H1 (cell line): ENCODE measurements around the gene EML4. TPM values are rescaled to one million over a fixed set of nuclear protein-coding genes. Genes with fewer than 3 reads are reported as not detected.

ENCODE experiments used
- CTCF ChIA-PET: fragments of 300-600 bp; sonication (Branson Sonifier 250); formaldehyde crosslinking; loops from one replicate; lab custom pipeline; 2021; ENCODE audit not compliant: partially characterized antibody; lab: Charles Lee
- POLR2A ChIA-PET: fragments of 300-600 bp; sonication (Branson Sonifier 250); formaldehyde crosslinking; loops from one replicate; lab custom pipeline; 2021; ENCODE audit warnings: inconsistent platforms; ENCODE audit not compliant: partially characterized antibody; lab: Charles Lee
- DNase-seq, 2 experiments: peaks; one replicate each; pipeline versions ENCODE4 v3.0.0 to v3.0.0-alpha.2; 2010 to 2022; ENCODE audit warnings: low spot score in 2 of 2, low read depth in 1 of 2, mixed read lengths in 1 of 2
- FAIRE-seq: peaks from 2 replicates; lab custom pipeline; 2011; peaks lifted over from hg19 to GRCh38; lab: Jason Lieb, UNC
- H2AFZ ChIP-seq: 2 replicates; pipeline ENCODE4 v1.8.1; 2012; ENCODE audit warnings: low read length, inconsistent platforms
- H2AK5ac ChIP-seq: 2 replicates; pipeline ENCODE4 v1.6.1; 2013; ENCODE audit warnings: low read depth, low read length
- H2BK120ac ChIP-seq: replicated peaks from 2 replicates; pipeline ENCODE3; 2013; ENCODE audit warnings: low read depth, low read length, inconsistent platforms
- H2BK12ac ChIP-seq: 2 replicates; pipeline ENCODE4 v1.6.1; 2013; ENCODE audit warnings: low read depth, low read length
- H2BK15ac ChIP-seq: 2 replicates; pipeline ENCODE4 v1.6.1; 2013; ENCODE audit warnings: low read length
- H2BK20ac ChIP-seq: 2 replicates; pipeline ENCODE4 v1.6.1; 2013; ENCODE audit warnings: low read length
- H2BK5ac ChIP-seq: 2 replicates; pipeline ENCODE4 v1.6.1; 2013; ENCODE audit warnings: low read depth, low read length
- H3K14ac ChIP-seq: 2 replicates; pipeline ENCODE4 v1.6.1; 2013; ENCODE audit warnings: inconsistent platforms; ENCODE audit not compliant: insufficient read length
- H3K18ac ChIP-seq: 2 replicates; pipeline ENCODE4 v1.6.1; 2013; ENCODE audit warnings: low read length; ENCODE audit errors: extremely low read depth
- H3K23ac ChIP-seq: 2 replicates; pipeline ENCODE4 v1.6.1; 2013; ENCODE audit warnings: inconsistent platforms; ENCODE audit not compliant: insufficient read length
- H3K23me2 ChIP-seq: 2 replicates; pipeline ENCODE4 v1.6.1; 2013; ENCODE audit warnings: low read depth, low read length
- H3K27ac ChIP-seq: 2 replicates; pipeline ENCODE4 v1.6.1; 2011; ENCODE audit warnings: low read depth, low read length, inconsistent platforms
- H3K27me3 ChIP-seq, 4 experiments: replicated peaks in 1 of 4; 1 replicate in 1 of 4; 2 replicates in 3 of 4; pipeline versions ENCODE4 v1.6.1 to v1.8.1; 2011 to 2013; ENCODE audit warnings: low read length in 3 of 4, mild to moderate bottlenecking in 3 of 4, inconsistent platforms in 2 of 4, mixed read lengths in 2 of 4, moderate library complexity in 1 of 4; ENCODE audit not compliant: control insufficient read depth in 3 of 4, insufficient read depth in 3 of 4; ENCODE audit errors: extremely low read depth in 1 of 4
- H3K36me3 ChIP-seq, 4 experiments: 2 replicates each; pipeline versions ENCODE4 v1.6.1 to v1.8.1; 2011 to 2013; ENCODE audit warnings: mild to moderate bottlenecking in 4 of 4, low read length in 3 of 4, moderate library complexity in 2 of 4, control low read depth in 1 of 4, inconsistent platforms in 1 of 4; ENCODE audit not compliant: insufficient read depth in 4 of 4, control insufficient read depth in 2 of 4
- H3K4ac ChIP-seq: replicated peaks from 2 replicates; pipeline ENCODE3; 2013; ENCODE audit warnings: low read length, low read depth, mixed read lengths, inconsistent platforms; ENCODE audit not compliant: insufficient read length
- H3K4me1 ChIP-seq, 4 experiments: replicated peaks in 1 of 4; 1 replicate in 1 of 4; 2 replicates in 3 of 4; pipeline versions ENCODE4 v1.6.1 to v1.8.1; 2011 to 2013; ENCODE audit warnings: low read length in 3 of 4, inconsistent platforms in 2 of 4, mixed read lengths in 1 of 4; ENCODE audit not compliant: insufficient read depth in 4 of 4, control insufficient read depth in 3 of 4
- H3K4me2 ChIP-seq, 2 experiments: 2 replicates each; pipeline versions ENCODE4 v1.6.1 to v1.8.1; 2011 to 2013; ENCODE audit warnings: low read depth in 2 of 2, low read length in 2 of 2, control low read depth in 1 of 2, inconsistent platforms in 1 of 2, mild to moderate bottlenecking in 1 of 2; ENCODE audit not compliant: insufficient read depth in 1 of 2
- H3K4me3 ChIP-seq, 4 experiments: fragments of 200-600, 300-600 bp in 1 of 4; sonication (generic), shearing (Covaris generic), sonication (Bioruptor Twin) in 1 of 4; 2 replicates each; pipeline versions ENCODE4 v1.5.1 to v1.8.1; 2011 to 2016; ENCODE audit warnings: low read length in 4 of 4, low read depth in 3 of 4, control low read depth in 2 of 4, inconsistent platforms in 2 of 4, mild to moderate bottlenecking in 2 of 4, mixed read lengths in 1 of 4, moderate library complexity in 1 of 4; ENCODE audit not compliant: insufficient read depth in 2 of 4; ENCODE audit errors: extremely low read depth in 1 of 4
- H3K56ac ChIP-seq: replicated peaks from 2 replicates; pipeline ENCODE3; 2013; ENCODE audit warnings: low read depth, mild to moderate bottlenecking, mixed read lengths, low read length, inconsistent platforms; ENCODE audit not compliant: insufficient read length
- H3K79me1 ChIP-seq: 2 replicates; pipeline ENCODE4 v1.6.1; 2013; ENCODE audit warnings: low read depth, low read length, control low read depth
- H3K79me2 ChIP-seq, 2 experiments: 2 replicates each; pipeline versions ENCODE4 v1.6.1 to v1.8.1; 2012 to 2013; ENCODE audit warnings: low read length in 2 of 2, mild to moderate bottlenecking in 2 of 2, inconsistent platforms in 1 of 2; ENCODE audit not compliant: insufficient read depth in 2 of 2, control insufficient read depth in 1 of 2
- H3K9ac ChIP-seq, 4 experiments: replicated peaks in 1 of 4; 1 replicate in 1 of 4; 2 replicates in 3 of 4; pipeline versions ENCODE4 v1.6.1 to v1.8.1; 2011 to 2013; ENCODE audit warnings: low read depth in 3 of 4, low read length in 3 of 4, control low read depth in 2 of 4, mild to moderate bottlenecking in 2 of 4, moderate library complexity in 2 of 4, inconsistent platforms in 1 of 4; ENCODE audit errors: extremely low read depth in 1 of 4
- H3K9me3 ChIP-seq, 2 experiments: 2 replicates each; pipeline versions ENCODE4 v1.6.1 to v1.8.1; 2012 to 2013; ENCODE audit warnings: mild to moderate bottlenecking in 2 of 2, moderate library complexity in 2 of 2, control low read depth in 1 of 2, inconsistent platforms in 1 of 2, low read depth in 1 of 2, low read length in 1 of 2, mixed read lengths in 1 of 2; ENCODE audit not compliant: insufficient read depth in 2 of 2
- H4K20me1 ChIP-seq, 2 experiments: replicated peaks in 1 of 2; 2 replicates each; pipeline versions ENCODE3 to v1.8.1; 2011 to 2013; ENCODE audit warnings: inconsistent platforms in 2 of 2, low read length in 2 of 2, mild to moderate bottlenecking in 1 of 2; ENCODE audit not compliant: insufficient read depth in 2 of 2, control insufficient read depth in 1 of 2
- H4K5ac ChIP-seq: 2 replicates; pipeline ENCODE4 v1.6.1; 2013; ENCODE audit warnings: low read length, low read depth, mixed read lengths, inconsistent platforms; ENCODE audit not compliant: insufficient read length
- H4K8ac ChIP-seq: 2 replicates; pipeline ENCODE4 v1.8.0; 2013; ENCODE audit warnings: mild to moderate bottlenecking, moderate library complexity, low read length, inconsistent platforms; ENCODE audit not compliant: insufficient read depth; ENCODE audit errors: extremely low read depth
- H4K91ac ChIP-seq: replicated peaks from 2 replicates; pipeline ENCODE3; 2013; ENCODE audit warnings: low read length, mixed read lengths, inconsistent platforms; ENCODE audit not compliant: insufficient read length
- ATF3 ChIP-seq: IDR thresholded peaks from 2 replicates; pipeline ENCODE4 v1.6.1; 2011; ENCODE audit warnings: low read depth, mild to moderate bottlenecking, low read length; ENCODE audit not compliant: insufficient read depth
- CREB1 ChIP-seq: IDR thresholded peaks from 2 replicates; pipeline ENCODE4 v1.6.1; 2012; ENCODE audit warnings: inconsistent platforms
- EGR1 ChIP-seq: IDR thresholded peaks from 2 replicates; pipeline ENCODE4 v1.6.1; 2011; ENCODE audit warnings: low read depth, low read length, borderline replicate concordance
- EP300 ChIP-seq, 2 experiments: IDR thresholded peaks; 1 replicate in 1 of 2; 2 replicates in 1 of 2; pipeline ENCODE4 v1.6.1; 2011 to 2012; ENCODE audit warnings: low read depth in 2 of 2, low read length in 2 of 2, mild to moderate bottlenecking in 2 of 2, borderline replicate concordance in 1 of 2, inconsistent platforms in 1 of 2, moderate library complexity in 1 of 2
- EZH2 ChIP-seq: fragments of 200-600 bp; sonication (generic); IDR thresholded peaks from 2 replicates; pipeline ENCODE4 v1.7.1; 2012; ENCODE audit warnings: low read depth, mild to moderate bottlenecking, moderate library complexity, low read length, inconsistent platforms; ENCODE audit not compliant: severe bottlenecking
- GTF2F1 ChIP-seq: IDR thresholded peaks from 2 replicates; pipeline ENCODE4 v1.6.1; 2012; ENCODE audit warnings: low read depth, low read length, improper control_type of control experiment, borderline replicate concordance
- JUN ChIP-seq: IDR thresholded peaks from 2 replicates; pipeline ENCODE4 v1.6.1; 2011; ENCODE audit warnings: low read depth, mild to moderate bottlenecking, improper control_type of control experiment, low read length
- KDM4A ChIP-seq: IDR thresholded peaks from one replicate; pipeline ENCODE4 v1.7.1; 2012; ENCODE audit warnings: low read depth, mild to moderate bottlenecking, moderate library complexity, low read length, inconsistent platforms; ENCODE audit not compliant: severe bottlenecking
- POLR2A ChIP-seq, 2 experiments: IDR thresholded peaks; 1 replicate in 1 of 2; 2 replicates in 1 of 2; pipeline ENCODE4 v1.6.1; 2011; ENCODE audit warnings: low read depth in 2 of 2, low read length in 2 of 2, mild to moderate bottlenecking in 2 of 2; ENCODE audit errors: control extremely low read depth in 1 of 2
- RAD21 ChIP-seq, 2 experiments: IDR thresholded peaks in 1 of 2; conservative IDR thresholded peaks in 1 of 2; 2 replicates each; pipeline ENCODE4 v1.6.1; 2011; ENCODE audit warnings: low read depth in 2 of 2, low read length in 2 of 2, improper control_type of control experiment in 1 of 2, inconsistent platforms in 1 of 2, mild to moderate bottlenecking in 1 of 2, moderate library complexity in 1 of 2
- RXRA ChIP-seq: IDR thresholded peaks from 2 replicates; pipeline ENCODE4 v1.6.1; 2011; ENCODE audit warnings: low read depth, mild to moderate bottlenecking, low read length, moderate library complexity; ENCODE audit not compliant: insufficient read depth
- SIRT6 ChIP-seq: IDR thresholded peaks from one replicate; pipeline ENCODE4 v1.7.1; 2012; ENCODE audit warnings: low read length, inconsistent platforms
- SP1 ChIP-seq: IDR thresholded peaks from 2 replicates; pipeline ENCODE4 v1.6.1; 2011; ENCODE audit warnings: low read depth, low read length
- SRF ChIP-seq: IDR thresholded peaks from 2 replicates; pipeline ENCODE4 v1.6.1; 2011; ENCODE audit warnings: mild to moderate bottlenecking, low read depth, low read length, moderate library complexity
- WGBS, 2 experiments: shearing (Covaris generic) in 1 of 2; methylation state at CpG; one replicate each; pipeline versions ENCODE4 v1.1.6 to v1.1.7; 2013 to 2015; ENCODE audit warnings: low lambda C conversion rate in 2 of 2, mixed read lengths in 2 of 2, inconsistent platforms in 1 of 2, low coverage in 1 of 2, missing lambda C conversion rate in 1 of 2; ENCODE audit not compliant: insufficient replicate concordance in 2 of 2, insufficient coverage in 1 of 2, insufficient read length in 1 of 2; ENCODE audit errors: extremely low coverage in 1 of 2, missing lambda C conversion rate in 1 of 2; 5-methylcytosine and 5-hydroxymethylcytosine counted together
- polyA plus RNA-seq, 7 experiments: library from polyadenylated mRNA; depleted of rRNA in 3 of 7; stranded (reverse) in 5 of 7; unstranded in 2 of 7; fragments of >200 nt in 5 of 7; fragments of 200-250 nt in 2 of 7; gene quantifications; 1 replicate in 5 of 7; 2 replicates in 1 of 7; 4 replicates in 1 of 7; pipeline versions ENCODE4 v1.2.1 to v1.2.3, GENCODE V29; 2011 to 2013; ENCODE audit warnings: missing spikeins in 2 of 7, mixed read lengths in 2 of 7
- total RNA-seq: library from RNA; stranded (reverse); fragmentation: NEBNext Ultra II Directional; extraction: Animal tissue kit (Norgen Biotek cat#: 25700); gene quantifications from 2 replicates; pipeline ENCODE4 v1.2.1, GENCODE V29; 2021

The EML4 gene
- total and polyA plus RNA-seq, 2 of the 8 experiments (the other 6 are each of a cell fraction or from before 2014, with no cell fraction given), result 50.1 to 104 TPM

GRCh38 chr2:42202634-42203008 lies 33.5 kb downstream of the EML4 start:
- CTCF ChIA-PET, result no interaction called here
- no peak overlapping the region for H2AK5ac ChIP-seq
- H2BK120ac ChIP-seq, result no peak overlapping the region
- no peak overlapping the region for H2AFZ ChIP-seq
- H4K20me1 ChIP-seq, result peaks cover 0 to 6% of the 10 kb centered on the region in 2 experiments
- H4K8ac ChIP-seq, result no peak overlapping the region
- no peak for FAIRE-seq
- DNase-seq, result no peak
- H3K9me3 ChIP-seq, result no peaks in the 10 kb centered on the region
- H2BK5ac ChIP-seq, result no peak overlapping the region
- peaks cover 8 to 89% of the 10 kb centered on the region in 2 experiments for H3K79me2 ChIP-seq
- POLR2A ChIA-PET, result no interaction called here
- 91% methylated on average over 2 of the region's 2 CpGs; no CpG with 5 or more reads in 1 of the 2 experiments for WGBS, 2 experiments
- H2BK12ac ChIP-seq, result no peak overlapping the region
- H3K4ac ChIP-seq, result no peak overlapping the region
- H2BK15ac ChIP-seq, result no peak overlapping the region
- no peak overlapping the region for H4K5ac ChIP-seq
- no peaks in the 10 kb centered on the region for H3K23me2 ChIP-seq
- H3K9ac ChIP-seq, result no peak overlapping the region
- H3K18ac ChIP-seq, result no peak overlapping the region
- H3K23ac ChIP-seq, result no peak overlapping the region
- no peak overlapping the region for H3K56ac ChIP-seq
- TF ChIP-seq JUN (no peak), RAD21 (IDR thresholded peaks at IDR 0.05 in 1 of 2, conservative IDR thresholded peaks at IDR 0.05 in 1 of 2; ENCODE audit: low read depth in 2 of 2, low read length in 2 of 2) (no peak), KDM4A (no peak), EP300 (IDR thresholded peaks at IDR 0.05; ENCODE audit: borderline replicate concordance in 1 of 2, low read depth in 2 of 2, low read length in 2 of 2) (no peak), SRF (no peak), RXRA (no peak), CREB1 (no peak), GTF2F1 (no peak), EZH2 (no peak), EGR1 (no peak), SIRT6 (no peak), ATF3 (no peak), POLR2A (IDR thresholded peaks at IDR 0.05; ENCODE audit: control extremely low read depth in 1 of 2, low read depth in 2 of 2, low read length in 2 of 2) (no peak), SP1 (no peak)
- TF ChIP-seq, all 59 proteins: peak for 0
- no peak overlapping the region for H3K4me3 ChIP-seq
- no peak overlapping the region for H3K27ac ChIP-seq
- H3K4me1 ChIP-seq, result peaks cover 0 to 4% (median 0%) of the 10 kb centered on the region in 4 experiments; a peak in 1 of 7 replicates
- H3K14ac ChIP-seq, result no peak overlapping the region
- no peak overlapping the region for H4K91ac ChIP-seq
- H3K79me1 ChIP-seq, result no peaks in the 10 kb centered on the region; the same call in 1 of the 2 replicates
- no peak overlapping the region for H3K4me2 ChIP-seq
- H3K27me3 ChIP-seq, result no peaks in the 10 kb centered on the region
- H3K36me3 ChIP-seq, result no peaks in the 10 kb centered on the region
- no peak overlapping the region for H2BK20ac ChIP-seq
